ENCODE measurements around the gene LRCH3.
"Not testable (repeated sequence)": the region's sequence is repeated elsewhere in the genome, so short reads cannot be mapped to it uniquely, and the experiment has no call there.

LRCH3 gene

DNA sequence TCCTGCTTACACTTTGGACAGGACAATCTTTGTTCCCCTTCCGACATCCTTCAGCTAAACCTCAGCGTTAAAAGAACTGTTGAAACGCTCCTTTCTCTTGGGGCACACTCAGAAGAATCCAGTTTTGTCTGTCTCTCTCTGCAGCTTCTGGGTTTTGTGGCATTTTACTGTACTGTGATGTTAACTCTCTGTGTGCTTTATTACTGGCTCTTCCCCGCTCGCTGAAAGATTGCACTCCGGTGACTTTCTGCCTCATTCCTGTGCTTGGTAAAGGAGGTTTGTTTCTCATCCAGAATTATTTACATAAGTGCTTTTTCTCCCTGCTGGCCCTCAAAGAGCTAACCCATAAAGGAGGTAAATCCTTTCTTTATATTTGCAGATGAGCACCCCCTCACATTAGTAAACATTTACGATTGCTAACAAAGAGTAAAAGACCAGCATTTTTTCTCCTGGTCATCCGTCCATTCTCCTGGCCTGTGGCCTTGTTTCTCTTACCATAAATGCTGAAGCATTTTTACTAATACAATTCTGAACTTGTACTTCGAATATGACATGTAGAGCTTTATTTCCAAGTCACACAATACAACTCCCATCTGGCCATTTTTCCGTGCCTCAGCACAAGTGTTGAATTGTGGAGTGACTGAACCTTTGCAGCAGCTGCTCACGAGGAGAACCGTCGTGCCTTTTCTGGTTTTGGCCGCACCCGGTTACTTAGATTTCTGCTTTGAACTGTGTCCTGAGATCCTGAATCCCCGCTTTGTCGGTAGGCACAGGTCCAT, 89.6 kb downstream of the LRCH3 start:
- no peak for DNase-seq (ENCODE audit: extremely low read depth, low read depth)
- no peak overlapping the region for H3K4me3 ChIP-seq (replicated peaks; ENCODE audit: low read depth, low read length)
- TF ChIP-seq, protein P1, sequence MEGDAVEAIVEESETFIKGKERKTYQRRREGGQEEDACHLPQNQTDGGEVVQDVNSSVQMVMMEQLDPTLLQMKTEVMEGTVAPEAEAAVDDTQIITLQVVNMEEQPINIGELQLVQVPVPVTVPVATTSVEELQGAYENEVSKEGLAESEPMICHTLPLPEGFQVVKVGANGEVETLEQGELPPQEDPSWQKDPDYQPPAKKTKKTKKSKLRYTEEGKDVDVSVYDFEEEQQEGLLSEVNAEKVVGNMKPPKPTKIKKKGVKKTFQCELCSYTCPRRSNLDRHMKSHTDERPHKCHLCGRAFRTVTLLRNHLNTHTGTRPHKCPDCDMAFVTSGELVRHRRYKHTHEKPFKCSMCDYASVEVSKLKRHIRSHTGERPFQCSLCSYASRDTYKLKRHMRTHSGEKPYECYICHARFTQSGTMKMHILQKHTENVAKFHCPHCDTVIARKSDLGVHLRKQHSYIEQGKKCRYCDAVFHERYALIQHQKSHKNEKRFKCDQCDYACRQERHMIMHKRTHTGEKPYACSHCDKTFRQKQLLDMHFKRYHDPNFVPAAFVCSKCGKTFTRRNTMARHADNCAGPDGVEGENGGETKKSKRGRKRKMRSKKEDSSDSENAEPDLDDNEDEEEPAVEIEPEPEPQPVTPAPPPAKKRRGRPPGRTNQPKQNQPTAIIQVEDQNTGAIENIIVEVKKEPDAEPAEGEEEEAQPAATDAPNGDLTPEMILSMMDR (IDR thresholded peaks at IDR 0.05; ENCODE audit: low read depth, low read length, missing control alignments): no peak

DNA sequence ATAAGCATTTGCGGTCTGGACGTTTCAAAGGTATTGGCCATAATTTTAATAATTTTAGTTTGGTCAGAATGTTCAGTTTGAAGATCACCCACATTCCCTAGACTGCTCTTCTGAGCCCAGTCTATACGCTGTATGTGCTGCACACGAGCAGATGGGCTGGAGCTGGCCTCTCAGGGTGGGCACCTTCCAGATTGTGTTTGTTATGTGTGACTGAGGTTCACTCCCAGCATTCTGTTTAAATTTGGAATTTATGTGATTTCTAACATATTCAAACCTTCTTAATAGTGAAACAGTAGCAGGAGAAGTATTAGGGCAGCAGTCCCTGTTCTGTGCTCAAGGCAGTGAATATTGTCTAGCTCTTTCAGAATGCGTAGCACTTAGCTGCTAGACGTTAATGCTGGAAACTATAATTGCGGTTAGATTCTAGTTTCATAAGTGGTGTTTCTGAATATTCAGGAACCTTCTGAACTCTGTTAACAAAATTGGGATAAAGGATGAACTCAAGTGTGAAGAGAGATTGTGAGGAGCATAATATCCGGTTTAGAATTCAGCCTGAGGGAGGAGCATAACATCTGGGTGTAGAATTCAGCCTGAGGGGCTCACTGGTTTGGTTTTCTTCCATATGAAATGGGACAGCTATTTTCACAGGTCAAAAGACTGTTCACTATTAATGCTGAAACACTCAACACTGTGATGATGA, 90.4 kb downstream of the LRCH3 start:
- DNase-seq (ENCODE audit: extremely low read depth, low read depth): no peak
- no peak overlapping the region for H3K4me3 ChIP-seq (replicated peaks; ENCODE audit: low read depth, low read length)
- TF ChIP-seq, protein P1 (IDR thresholded peaks at IDR 0.05; ENCODE audit: low read depth, low read length, missing control alignments): no peak

DNA sequence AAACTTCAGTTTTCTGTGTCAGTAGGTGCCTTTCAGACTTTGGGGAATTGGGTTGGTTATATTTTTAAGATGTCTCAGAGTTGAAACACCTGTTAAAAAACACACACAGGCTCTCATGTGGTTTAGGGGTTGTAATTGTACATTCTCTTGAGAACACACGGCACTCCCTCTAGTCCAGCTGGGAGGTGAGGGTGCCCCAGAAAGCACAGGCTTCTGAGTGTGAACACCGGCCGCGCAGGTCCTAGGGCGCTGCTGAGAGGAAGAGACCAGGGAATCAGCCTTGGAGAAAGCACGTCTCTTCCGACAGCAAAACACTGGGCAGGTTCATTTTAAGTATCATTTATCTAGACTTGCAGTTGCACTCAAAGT, 90.9 kb downstream of the LRCH3 start:
- H3K4me3 ChIP-seq (replicated peaks; ENCODE audit: low read depth, low read length): no peak overlapping the region
- no peak for DNase-seq (ENCODE audit: extremely low read depth, low read depth)
- TF ChIP-seq, protein P1 (IDR thresholded peaks at IDR 0.05; ENCODE audit: low read depth, low read length, missing control alignments): no peak

DNA sequence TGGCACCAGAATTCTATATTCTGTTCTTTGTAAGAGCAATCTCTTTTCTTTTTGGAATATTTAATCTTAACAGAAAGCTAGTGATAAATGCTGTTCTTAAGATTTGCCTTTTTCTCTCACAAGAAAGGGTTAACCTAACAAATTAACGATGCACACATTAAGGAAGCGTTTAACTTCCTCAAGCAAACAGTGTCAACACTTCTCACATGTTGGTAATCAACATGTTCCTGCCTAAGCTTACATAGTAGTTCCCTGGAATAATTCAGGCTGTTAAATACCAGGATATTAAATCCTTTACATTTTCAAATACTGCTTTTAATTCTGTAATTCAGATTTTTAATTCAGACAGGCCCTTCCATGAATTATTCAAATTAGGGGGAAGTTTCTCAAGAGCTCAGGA, 91.5 kb downstream of the LRCH3 start:
- no peak overlapping the region for H3K4me3 ChIP-seq (replicated peaks; ENCODE audit: low read depth, low read length)
- TF ChIP-seq, protein P1 (IDR thresholded peaks at IDR 0.05; ENCODE audit: low read depth, low read length, missing control alignments): no peak
- no peak for DNase-seq (ENCODE audit: extremely low read depth, low read depth)

DNA sequence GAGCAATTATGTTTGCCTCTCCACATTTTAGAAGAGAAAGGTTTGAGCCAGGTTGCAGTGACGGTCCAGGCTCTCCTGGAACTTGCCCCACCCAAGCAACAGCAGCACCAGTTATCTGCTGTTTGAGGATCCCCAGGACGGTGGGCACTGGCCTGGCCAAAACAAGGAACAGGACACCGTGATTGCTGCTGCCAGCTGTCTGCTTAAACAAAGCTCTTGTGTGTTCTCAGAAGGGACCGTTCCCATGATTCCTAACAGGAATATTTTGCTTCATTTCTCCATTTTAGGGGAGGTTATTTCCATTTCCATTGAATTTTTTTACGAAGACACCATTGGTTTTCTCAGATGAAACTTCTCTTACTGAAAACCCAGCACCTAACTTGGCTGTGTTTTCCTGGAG, 92.5 kb downstream of the LRCH3 start:
- no peak for DNase-seq (ENCODE audit: extremely low read depth, low read depth)
- TF ChIP-seq, protein P1 (IDR thresholded peaks at IDR 0.05; ENCODE audit: low read depth, low read length, missing control alignments): no peak
- no peak overlapping the region for H3K4me3 ChIP-seq (replicated peaks; ENCODE audit: low read depth, low read length)

DNA sequence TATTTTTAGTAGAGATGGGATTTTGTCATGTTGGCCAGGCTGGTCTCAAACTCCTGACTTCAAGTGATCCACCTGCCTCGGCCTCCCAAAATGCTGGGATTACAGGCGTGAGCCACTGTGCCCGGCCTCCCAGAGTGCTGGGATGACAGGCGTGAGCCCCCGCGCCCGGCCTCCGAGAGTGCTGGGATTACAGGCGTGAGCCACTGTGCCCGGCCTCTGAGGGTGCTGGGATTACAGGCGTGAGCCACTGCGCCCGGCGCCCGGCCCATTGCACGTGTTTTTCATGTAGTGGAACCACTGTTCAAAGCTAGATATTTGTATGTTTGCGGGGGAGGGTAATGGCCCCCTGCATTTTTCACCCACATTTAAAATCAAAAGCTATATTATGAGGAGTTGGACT, 93.3 kb downstream of the LRCH3 start:
- not testable (repeated sequence) for H3K4me3 ChIP-seq (replicated peaks; ENCODE audit: low read depth, low read length); DNase-seq (ENCODE audit: extremely low read depth, low read depth)

- not testable (repeated sequence) for H3K4me3 ChIP-seq (replicated peaks; ENCODE audit: low read depth, low read length); DNase-seq (ENCODE audit: extremely low read depth, low read depth)
Observed at GRCh38 chr3:197886052-197886451, 95.0 kb downstream of the LRCH3 start.

DNA sequence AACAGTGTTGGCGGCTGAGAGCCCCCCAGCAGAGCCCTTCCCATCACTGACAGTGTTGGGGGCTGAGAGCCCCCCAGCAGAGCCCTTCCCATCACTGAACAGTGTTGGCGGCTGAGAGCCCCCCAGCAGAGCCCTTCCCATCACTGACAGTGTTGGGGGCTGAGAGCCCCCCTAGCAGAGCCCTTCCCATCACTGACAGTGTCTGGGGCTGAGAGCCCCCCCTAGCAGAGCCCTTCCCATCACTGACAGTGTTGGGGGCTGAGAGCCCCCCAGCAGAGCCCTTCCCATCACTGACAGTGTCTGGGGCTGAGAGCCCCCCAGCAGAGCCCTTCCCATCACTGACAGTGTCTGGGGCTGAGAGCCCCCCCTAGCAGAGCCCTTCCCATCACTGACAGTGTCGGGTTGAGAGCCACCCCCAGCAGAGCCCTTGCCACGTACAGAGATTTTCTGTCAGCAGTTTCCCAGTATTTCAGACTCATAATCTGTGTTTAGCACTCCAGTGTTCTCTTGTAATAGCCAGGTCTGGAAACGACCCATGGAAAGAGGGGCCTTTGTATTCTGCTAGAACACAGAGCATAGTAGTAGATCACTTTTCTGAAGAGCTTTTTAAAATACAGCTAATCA, 96.5 kb downstream of the LRCH3 start:
- H3K4me3 ChIP-seq (replicated peaks; ENCODE audit: low read depth, low read length); DNase-seq (ENCODE audit: extremely low read depth, low read depth): not testable (repeated sequence)

Data from HFF-Myc (cell line).